GM21576 (cell line): ENCODE results near the gene KRT78.

Experiments
- ATAC-seq: cut with Tn5 transposase; IDR thresholded peaks from one replicate; pipeline ENCODE4 v1.9.1; 2021; ENCODE audit warnings: mild to moderate bottlenecking, moderate library complexity; ENCODE audit not compliant: unreplicated experiment

KRT78 gene

GRCh38 chr12:52839436-52840105 lies 9.2 kb downstream of the KRT78 start:
- no peak for ATAC-seq

DNA sequence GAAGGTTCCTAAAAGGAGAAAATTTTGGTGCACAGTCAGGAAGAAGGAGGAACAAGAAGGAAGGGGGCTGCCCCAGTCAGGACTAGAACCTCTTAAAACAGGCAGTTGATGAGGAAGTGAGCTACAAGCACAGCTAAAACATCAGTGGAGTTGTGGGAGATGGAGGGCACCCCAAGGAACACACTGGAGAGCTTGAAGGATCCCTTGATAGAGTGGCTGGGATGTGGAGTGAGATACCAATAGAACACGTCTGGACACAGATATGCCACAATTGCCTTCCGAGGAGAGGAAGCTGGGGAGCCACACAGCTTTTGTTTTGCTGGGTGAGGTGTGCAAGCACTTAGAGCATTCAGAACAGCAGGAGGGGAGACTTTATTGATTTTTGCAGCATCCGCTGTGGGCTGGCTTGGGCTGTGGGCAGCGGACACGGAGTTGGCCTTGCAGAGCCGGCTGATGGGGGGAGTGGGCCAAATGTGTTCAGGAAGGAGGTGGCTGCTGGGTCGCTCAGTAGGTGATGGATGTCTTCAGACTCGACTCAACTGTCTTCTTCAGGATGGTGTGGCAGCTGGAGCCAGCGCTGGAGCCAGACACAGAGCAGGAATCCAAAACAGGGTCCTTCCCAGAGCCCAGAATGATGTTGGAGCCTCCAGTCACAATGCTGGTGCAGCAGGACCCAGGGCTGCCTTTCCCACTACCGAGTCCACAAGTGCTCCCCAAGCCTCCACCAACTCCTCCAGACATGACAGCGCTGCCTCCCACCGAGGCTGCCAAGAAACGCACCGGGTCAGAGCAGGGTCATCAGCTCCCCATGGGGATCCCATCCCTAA lies 10.0 kb downstream of the KRT78 start:
- no peak for ATAC-seq

DNA sequence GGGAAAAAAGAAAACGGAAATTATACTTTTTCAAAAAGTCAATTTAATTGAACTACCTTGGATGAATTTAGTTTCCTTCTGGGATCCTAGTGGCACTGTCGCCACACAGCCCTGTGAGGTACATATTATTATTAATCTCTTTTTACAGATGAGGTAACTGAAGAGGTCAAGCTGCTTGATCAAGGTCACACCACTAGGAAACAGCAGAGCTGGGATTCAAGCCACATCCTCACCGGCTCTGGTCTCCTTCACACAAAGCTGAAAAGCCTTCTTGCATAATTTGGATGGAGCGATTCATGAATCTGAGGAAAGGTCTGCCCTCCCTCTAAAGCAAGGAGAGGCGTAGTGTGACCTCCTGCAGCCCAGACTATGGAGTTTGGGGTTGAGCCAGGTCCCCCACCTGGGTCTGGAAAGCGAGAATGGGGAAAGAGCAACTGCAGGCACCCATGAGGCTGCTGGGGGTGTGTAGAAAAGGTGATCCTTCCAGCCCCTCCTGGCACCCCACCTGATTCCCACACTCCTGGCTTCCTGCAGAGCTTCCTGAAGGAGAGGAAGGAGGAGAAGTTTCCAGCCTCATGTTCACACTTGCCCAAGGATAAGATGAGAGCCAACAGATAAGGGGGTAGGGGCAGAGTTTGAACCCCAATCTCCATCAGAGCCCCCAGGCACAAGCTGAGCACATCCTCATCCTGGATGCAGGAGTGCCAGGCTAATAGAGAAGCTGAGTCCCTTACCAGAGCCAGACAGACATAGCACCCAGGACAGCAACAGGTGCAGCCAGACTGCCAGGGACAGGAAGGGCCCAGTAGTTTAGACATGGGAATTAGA lies 10.8 kb downstream of the KRT78 start:
- no peak for ATAC-seq

DNA sequence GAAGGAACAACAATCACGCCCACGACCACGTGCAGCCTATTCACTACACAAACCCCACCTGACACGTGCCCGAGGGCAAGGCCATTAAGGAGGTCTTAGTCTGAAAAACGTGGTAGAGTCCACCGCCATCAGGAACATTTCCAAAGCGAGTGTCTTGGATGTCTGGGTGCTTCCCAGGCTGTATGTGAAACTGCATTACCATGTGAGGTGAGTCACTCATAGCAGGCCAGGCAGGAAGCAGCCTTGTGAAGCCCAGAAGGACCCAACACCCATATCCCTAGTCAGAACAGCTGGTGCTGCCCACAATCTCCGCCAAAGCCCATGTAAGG lies 11.4 kb downstream of the KRT78 start:
- ATAC-seq: no peak

GRCh38 chr12:52836491-52837412 lies 12.0 kb downstream of the KRT78 start:
- no peak for ATAC-seq

DNA sequence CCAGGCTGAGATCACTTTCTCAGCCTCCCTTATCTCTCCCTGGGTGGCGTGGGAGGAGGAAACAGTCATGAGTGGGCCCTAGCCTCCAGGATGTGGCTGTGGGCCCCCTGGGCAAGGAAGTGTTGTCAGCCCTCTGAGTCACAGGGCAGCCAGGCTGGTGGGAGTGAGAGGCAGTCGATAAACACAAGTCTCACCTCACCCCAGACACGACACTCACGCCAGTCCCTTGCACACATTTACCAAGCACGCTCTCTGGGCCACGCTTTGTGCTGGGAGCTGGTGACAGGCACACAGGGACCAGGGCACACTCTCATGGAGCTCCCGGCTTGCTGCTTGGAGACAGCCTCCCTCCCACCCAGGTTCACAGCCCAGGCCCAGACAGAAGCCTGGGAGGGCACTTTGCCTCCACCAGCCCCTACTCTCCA lies 12.7 kb downstream of the KRT78 start:
- ATAC-seq: no peak

DNA sequence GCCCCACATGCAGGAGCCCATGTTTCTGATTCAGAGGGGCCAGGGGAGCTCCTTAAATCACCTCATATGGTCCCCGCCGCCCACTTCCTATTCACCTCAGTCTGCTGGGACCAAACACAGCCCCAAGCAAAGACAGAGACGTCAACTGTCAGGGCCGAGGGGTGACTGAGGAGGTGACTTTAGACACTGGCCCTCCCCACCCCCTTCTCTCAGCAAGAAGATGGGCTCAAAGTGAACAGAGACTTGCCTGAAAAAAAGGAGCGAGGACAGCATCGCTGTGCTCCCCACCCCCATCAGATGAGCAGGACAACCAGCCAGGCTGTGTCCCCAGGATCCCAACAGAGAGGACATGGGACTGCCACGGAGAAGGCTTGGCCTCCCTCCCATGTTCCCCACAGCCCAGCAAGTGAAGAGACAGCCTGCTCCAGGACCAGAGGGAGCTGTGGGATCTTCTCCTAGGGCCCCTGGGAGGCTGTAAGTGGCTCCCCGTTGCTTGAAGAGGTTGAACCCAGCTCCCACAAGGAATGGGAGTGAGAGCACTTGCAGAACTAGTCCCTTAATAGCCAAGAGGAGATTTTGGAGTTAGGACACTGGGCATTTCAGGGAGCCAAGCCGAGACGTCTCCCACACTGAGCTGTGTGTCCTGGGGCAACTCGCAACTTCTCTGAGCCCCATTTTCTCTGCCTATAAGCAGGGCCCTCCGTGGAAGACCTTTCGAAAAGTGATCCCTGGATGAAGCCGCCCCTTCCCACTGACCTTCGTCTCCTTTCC lies 13.3 kb downstream of the KRT78 start:
- ATAC-seq: no peak

GRCh38 chr12:52834727-52835001 lies 14.1 kb downstream of the KRT78 start:
- ATAC-seq: no peak

GRCh38 chr12:52833922-52834726 lies 14.7 kb downstream of the KRT78 start, which contains the start of gene KRT79:
Gene KRT79, minus strand, starts transcription at chr12:52834311. Its CDS starts 51 bp downstream, at chr12:52834260.
- ATAC-seq: no peak

DNA sequence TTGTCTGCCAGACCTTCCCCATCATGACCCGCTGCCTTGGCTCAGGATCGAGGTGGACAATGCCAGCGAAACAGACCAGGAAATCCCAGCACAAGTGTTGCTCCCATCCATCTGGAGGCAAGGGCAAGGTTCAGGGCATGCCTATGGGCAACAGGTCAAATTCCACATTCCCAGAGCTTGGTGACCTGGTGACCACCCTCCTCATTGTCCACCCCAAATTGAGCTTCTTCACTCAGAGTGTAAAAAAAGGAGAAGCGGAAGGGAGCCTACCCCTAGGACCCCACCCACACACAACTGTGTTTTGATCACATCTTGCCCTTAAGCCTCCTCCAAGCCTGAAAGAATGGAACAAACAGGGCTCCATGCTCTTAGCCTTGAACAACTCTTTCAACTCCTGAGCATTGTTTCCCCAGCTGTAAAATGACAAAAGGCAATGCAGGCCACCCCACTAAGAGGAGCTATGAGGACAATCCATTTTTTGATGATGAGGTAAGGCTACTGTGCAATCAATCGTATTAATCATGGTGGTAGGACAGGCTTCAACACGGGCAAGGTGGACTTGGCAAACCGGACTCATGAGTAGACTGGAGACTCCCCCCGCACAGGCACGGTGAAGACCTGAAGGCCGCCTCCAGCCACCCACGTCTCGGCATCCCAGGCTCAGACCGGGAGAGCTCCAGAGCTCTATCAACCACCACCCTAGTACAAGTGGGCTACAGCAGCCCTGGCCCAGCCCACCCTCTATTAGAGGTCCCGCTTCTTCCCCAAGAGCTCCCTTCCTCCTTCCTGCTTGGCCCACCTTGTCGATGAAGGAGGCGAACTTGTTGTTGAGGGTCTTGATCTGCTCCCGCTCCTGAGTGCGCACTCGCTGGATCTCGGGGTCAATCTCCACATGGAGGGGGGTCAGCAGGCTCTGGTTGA lies 15.5 kb downstream of the KRT78 start:
- ATAC-seq: no peak

GRCh38 chr12:52832451-52832850 lies 16.3 kb downstream of the KRT78 start:
- ATAC-seq: no peak

GRCh38 chr12:52831251-52831650 lies 17.5 kb downstream of the KRT78 start:
- ATAC-seq: no peak

DNA sequence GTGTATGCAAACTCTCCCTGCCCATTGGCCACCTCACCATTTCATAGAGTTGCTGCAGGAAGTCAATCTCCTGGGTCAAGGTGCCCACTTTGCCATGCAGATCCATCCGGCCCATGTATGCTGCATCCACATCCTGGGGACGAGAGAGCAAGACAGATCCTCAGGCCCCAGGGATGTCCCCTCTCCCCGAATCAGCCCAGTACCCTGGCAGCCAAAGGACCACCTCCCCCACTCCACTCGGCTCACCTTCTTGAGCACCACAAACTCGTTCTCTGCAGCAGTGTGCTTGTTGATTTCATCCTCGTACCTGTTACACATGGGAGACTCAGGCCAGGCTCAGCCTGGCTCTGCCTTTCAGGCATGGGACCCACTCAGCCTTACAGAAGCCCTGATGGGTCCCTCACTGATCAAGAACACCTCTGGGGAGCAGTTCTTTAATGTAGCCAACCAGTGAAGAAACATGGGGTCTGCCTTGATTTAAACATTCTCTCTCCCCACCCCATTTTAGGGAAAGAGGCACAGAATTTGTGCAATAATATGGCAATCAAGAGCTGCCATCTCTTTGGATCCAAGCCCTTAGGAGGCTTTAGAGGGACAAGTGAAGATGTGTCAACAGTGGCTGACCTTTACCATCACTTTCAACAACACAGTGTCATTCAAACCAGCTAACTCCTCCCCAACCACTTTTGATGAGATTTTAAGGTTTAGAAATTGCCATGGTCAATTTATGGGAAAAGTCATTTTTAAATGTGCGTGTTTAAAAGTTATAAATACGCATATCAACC lies 18.6 kb downstream of the KRT78 start:
- ATAC-seq: no peak

- no peak for ATAC-seq
Observed at GRCh38 chr12:52828591-52829021, 20.2 kb downstream of the KRT78 start.

DNA sequence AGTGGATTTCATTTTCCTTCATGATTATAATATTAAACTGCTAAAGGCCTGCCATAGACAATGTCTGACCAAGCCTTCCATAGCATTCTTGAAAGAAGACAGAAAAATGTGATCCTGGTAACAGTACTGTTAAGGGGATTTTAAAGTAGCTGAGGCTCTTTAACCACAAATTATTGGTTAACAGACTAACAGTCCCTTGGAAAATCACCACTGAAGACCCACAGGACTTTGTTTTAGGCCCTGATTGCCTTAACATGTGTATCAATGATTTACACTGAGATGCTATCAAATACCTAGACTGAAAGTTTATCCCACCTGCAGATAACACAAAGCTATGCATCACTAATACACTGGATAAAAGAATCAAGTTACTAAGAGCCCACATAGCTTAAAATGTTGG lies 20.6 kb downstream of the KRT78 start:
- no peak for ATAC-seq

DNA sequence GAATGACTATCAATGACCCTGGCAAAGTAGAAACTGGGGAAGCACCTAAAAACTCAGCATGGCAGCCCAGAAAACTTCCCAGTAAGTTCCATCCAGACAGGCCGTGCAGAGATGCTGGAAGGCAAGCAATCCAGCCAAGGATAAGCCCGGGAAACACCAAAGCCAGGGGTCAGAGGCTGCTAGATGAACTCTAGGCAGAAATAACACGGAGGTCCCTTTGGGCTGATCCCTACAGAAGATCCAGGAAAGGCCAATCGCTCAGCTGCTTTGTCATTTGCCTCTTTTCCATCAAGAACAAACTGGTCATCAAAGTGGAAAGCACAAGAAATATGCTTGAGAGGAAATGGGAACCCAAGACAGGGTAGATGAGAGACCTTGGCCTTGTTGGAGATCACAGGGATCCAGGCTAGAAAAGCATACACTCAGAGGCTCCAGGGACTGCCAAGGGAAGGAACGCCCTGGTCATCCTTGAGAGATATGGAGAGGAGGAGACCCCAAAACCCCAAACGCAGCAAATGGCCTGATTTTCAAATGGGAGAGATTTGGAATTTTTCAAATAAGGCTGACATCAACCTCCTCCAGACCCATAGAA lies 21.2 kb downstream of the KRT78 start:
- no peak for ATAC-seq
